ENCODE data around the gene METTL26.

METTL26 gene

GRCh38 chr16:636206-637080 lies at the start of gene METTL26:
Gene METTL26, minus strand, starts transcription at chr16:636305. Its CDS starts 15 bp downstream, at chr16:636290.
- DNase-seq: peak; percentile 95

DNA sequence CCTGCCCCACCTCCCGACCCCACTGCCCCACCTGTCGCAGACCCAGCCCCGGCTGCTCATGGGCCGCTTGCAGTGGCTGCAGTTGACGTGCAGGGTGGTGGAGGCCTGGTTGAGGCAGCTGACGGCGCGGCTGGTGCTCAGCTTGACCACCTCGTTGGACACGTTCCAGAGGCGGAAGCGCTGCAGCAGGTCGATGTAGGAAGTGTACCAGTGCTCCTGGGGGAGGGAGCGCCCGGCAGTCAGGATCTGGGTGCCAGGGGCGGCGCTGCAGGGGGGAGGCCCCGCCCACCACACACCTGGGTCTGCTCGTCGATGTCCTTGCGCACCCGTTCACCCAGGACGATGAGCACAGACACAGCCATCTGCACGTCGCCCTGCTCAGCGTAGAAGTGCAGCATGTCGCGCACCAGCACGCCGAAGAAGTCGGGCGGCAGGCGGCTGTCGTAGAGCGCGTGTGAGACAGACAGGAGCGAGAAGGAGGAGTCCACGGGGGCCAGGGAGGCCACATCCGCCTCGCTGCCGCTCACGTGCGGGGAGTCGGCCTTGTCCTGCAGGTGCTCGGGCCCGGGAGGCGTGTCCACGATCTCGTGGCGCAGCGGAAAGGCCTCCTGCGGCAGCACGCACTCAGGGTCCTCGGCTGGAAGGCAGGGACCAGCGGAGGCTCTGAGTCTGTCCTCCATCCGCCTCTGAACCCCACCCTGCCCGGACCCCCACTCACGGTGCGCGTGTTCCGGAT lies 49.0 kb upstream of the METTL26 start:
- no peak for DNase-seq

DNA sequence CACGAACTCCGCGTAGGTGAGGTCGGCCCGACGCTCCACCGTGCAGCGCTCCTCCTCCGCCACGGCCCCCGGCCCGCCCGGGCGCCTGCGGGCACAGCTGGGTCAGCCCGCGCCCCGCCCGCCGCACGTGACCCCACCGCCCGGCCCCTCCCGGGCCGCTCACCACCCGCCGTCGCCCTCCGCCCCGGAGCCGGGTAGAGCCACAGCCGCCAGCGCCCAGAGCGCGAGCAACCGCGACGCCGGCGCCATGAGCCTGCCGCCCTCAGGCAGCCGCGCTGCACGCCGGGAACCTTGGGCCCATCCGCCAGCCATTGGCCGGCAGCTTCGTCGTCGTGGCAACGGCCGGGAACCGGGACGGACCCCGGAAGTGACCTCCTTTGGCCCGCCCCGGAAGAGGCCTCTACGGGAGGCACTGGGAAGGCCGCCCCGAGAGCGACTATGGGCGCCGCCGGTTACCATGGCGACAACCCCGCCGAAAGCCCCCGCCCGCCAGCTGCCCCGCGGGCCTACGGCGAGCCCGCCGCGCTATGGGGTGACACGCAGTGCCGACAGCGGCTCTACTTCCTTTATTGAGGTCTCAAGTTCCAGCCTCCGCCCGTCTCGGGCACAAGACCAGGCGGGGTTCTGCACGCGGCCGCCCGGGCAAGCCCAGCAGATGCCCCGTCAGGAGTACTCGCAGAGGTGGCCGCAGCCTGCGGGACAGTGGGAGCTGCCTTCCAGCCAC lies 48.1 kb upstream of the METTL26 start, which contains the start of gene JMJD8:
Gene JMJD8 (minus strand): TSS at position 264 of the 724 bp plus-strand sequence. CDS start 15 bp downstream, at position 249.
- DNase-seq: peak; percentile 98

DNA sequence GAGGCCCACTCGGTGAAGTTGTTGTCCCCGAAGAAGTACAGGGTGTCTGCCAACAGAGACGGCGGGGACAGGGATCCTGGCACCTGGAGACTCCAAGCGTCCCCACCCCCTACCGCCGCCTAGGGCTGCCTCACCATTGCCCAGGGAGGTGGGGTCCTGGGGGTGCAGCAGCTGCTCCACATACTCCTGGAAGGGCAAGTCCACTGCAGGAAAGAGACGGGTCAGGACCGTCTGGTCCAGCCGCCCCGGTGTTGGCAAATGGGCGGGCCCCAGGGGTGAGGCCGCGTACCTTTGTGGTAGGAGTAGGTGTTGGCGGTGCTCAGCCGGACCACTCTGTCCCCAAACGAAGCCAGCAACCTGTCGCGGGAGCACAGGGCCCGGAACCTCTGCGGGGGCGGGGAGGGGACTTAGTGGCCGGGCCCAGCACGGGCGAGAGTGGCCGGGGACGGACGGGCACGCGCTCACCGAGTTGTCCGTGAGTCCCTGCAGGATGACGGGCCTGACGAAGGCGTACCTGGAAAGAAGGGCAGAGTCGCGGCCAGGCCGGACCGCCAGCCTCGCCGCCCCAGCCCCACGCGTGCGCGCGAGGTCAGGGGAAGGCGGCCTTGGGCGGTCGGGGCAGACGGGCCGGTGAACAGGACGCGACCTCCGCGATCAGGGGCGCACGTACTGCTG lies 47.4 kb upstream of the METTL26 start:
- DNase-seq: no peak

- no peak for DNase-seq
These were observed 46.6 kb upstream of the METTL26 start for GRCh38 chr16:682493-683395.

DNA sequence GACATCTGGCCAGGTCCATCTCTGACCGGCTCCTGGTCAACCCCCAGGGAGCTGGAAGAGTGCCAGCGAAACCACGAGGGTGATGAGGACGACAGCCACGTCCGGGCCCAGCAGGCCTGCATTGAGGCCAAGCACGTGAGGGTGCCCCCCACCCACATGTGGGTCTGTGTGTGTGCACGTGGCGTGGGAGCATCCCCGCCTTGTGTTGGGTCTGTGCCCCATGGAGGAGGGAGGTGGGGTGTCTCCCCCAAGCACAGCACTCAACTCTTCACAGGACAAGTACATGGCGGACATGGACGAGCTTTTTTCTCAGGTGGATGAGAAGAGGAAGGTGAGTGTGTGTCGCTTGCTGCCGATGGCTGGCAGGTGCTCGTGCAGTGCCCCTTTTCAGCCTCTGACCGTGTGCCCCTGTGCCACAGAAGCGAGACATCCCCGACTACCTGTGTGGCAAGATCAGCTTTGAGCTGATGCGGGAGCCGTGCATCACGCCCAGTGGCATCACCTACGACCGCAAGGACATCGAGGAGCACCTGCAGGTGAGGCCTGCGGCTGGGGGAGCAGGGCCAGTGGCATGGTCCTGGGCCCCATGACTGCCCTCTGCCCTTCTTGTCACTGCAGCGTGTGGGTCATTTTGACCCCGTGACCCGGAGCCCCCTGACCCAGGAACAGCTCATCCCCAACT lies 45.8 kb upstream of the METTL26 start:
- DNase-seq: no peak

DNA sequence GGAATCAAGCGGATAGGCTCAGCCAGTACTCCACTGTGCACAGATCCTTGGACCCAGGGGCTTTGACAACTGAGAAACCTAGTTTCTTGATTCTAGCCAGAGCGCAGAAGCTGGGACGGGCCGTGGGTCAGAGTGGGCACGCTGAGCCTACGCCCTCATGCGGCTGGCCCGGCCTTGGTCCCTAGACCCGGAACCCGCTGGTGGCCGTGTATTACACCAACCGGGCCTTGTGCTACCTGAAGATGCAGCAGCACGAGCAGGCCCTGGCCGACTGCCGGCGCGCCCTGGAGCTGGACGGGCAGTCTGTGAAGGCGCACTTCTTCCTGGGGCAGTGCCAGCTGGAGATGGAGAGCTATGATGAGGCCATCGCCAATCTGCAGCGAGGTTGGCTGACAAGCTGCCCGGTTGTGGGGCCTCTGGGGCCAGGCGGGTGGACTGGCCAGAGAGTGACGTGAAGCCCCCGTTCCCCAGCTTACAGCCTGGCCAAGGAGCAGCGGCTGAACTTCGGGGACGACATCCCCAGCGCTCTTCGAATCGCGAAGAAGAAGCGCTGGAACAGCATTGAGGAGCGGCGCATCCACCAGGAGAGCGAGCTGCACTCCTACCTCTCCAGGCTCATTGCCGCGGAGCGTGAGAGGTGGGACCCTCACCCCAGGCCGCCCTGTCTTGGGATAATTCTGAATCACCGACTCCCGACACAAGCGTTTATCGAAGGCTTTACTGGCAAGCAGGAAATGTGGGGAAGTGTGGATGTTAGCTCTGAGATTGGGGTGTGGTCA lies 45.1 kb upstream of the METTL26 start:
- no peak for DNase-seq

DNA sequence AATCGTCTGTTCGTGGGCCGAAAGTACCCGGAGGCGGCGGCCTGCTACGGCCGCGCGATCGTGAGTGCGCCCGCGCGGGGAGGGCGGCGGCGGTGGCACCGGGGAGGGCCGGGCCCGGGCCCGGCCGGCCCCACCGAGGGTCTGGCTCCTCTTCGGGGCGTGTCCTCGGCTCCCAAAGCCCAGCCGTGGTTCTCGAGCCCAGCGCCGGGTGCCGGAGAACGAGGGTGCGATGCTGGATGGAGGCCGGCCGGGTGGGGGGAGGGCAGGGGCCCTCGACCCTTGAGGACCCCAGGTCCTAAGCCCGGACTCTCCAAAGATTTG lies 44.5 kb upstream of the METTL26 start:
- DNase-seq: no peak

GRCh38 chr16:679814-680624 lies 43.9 kb upstream of the METTL26 start, which contains the start of gene STUB1:
Gene STUB1, plus strand, starts transcription at chr16:680410. Its CDS starts 116 bp downstream, at chr16:680526.
- peak; percentile 86 to 90 for DNase-seq

GRCh38 chr16:678858-679813 lies 43.0 kb upstream of the METTL26 start:
- DNase-seq: peak; percentile 55 to 63

DNA sequence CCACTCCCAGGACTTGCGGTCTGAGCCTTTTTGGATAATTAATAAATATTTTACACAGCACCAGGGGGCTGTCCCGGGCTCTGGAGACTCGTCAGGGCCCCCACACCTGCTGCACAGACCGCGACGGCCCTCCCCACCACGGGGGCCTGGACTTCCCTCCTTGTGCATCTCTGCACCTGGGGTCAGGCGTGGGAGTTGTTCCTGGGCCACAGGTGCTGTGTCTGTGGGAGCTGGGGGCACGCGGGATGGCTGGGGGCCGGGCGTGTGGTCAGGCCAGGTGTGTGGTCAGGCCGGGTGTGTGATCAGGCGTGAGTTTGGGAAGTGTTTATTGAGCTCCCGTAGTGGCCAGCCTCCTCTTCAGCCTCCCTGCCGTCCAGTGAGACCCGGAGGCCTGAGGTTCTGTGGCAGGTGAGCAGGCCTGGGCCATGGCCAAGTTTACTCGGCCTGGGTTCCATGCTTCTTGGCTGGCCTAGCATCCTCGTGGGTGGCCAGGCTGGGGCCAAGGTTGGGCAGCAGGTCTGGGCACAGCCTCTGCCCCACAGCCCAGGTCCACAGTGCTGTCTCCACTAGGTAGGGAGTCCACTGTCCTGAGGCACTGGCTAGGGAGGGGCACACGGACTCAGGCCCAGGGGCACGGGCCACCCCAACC lies 42.2 kb upstream of the METTL26 start:
- no peak for DNase-seq

GRCh38 chr16:677316-678190 lies 41.4 kb upstream of the METTL26 start:
- DNase-seq: no peak

GRCh38 chr16:676913-677312 lies 40.8 kb upstream of the METTL26 start:
- peak in 1 of 2 donors; percentile 53 for DNase-seq

DNA sequence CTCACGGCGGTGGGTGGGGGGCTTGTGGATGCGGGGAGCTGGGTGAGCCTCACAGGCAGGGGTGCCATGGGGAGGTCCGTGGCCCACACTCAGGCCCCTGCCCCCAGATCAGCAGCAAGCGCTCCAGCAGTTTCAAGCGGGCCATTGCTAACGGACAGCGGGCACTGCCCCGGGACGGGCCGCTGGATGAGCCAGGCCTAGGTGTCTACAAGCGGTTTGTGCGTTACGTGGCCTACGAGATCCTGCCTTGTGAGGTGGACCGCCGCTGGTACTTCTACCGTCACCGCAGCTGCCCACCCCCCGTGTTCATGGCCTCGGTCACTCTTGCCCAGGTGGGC lies 40.4 kb upstream of the METTL26 start:
- DNase-seq: no peak

DNA sequence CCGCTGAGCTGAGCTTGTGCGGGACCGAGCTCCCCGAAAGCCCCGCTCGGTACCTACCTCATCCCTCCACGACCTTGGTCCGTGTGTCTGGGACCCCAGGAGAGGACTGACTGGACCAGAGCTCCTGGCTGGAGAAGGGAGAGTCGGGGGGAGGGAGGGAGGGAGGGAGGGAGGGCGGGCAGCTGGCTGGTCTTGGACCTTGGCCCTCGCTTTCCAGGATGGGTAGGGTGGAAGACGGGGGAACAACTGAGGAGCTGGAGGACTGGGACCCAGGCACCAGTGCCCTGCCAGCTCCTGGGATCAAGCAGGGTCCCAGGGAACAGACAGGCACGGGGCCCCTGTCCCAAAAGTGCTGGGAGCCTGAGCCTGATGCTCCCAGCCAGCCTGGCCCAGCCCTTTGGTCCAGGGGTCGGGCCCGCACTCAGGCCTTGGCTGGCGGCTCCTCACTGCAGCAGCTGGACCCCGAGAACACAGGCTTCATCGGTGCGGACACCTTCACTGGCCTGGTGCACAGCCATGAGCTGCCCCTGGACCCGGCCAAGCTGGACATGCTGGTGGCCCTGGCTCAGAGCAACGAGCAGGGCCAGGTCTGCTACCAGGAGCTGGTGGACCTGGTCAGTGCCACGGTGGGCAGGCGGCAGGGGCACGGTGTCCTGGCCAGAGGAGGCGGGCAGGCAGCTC lies 39.9 kb upstream of the METTL26 start:
- no peak for DNase-seq

Data from CD4-positive, alpha-beta T cell treated with Interleukin-4 for 1 hour (primary cell).